ENCODE data around the gene LRRC37A. TPM values are rescaled to one million over a fixed set of nuclear protein-coding genes. Genes with fewer than 3 reads are reported as not detected.
"Not testable (repeated sequence)": the region's sequence is repeated elsewhere in the genome, so short reads cannot be mapped to it uniquely, and the experiment has no call there.

The LRRC37A gene
- polyA plus RNA-seq, 2 donors: 0.55 to 2.5 TPM

- H3K27me3 ChIP-seq (ENCODE audit: control insufficient read depth in 1 of 2, insufficient read depth in 2 of 2, low read length in 2 of 2); H3K9me3 ChIP-seq (ENCODE audit: control insufficient read depth in 2 of 2, insufficient read depth in 1 of 2, low read depth in 1 of 2, low read length in 1 of 2); H3K36me3 ChIP-seq (ENCODE audit: control insufficient read depth in 2 of 2, insufficient read depth in 2 of 2, low read length in 1 of 2); H3K4me1 ChIP-seq (ENCODE audit: control insufficient read depth in 2 of 2, insufficient read depth in 2 of 2, low read length in 1 of 2): not testable (repeated sequence)
- peak overlapping the region; percentile 94 for H3K27ac ChIP-seq (ENCODE audit: low read depth in 2 of 2, low read length in 1 of 2)
- H3K4me3 ChIP-seq (ENCODE audit: low read depth in 1 of 2, low read length in 2 of 2): peak overlapping the region; percentile 48 to 68
- 16 to 19% methylated on average over 21 of the region's 21 CpGs for WGBS, 2 donors
Measured at GRCh38 chr17:46266063-46266655, 28.8 kb upstream of the LRRC37A start.

GRCh38 chr17:46266656-46267544, 28.0 kb upstream of the LRRC37A start:
- 0 to 1% methylated on average over 97 to 116 of the region's 116 CpGs for WGBS, 2 donors
- H3K27ac ChIP-seq (ENCODE audit: low read depth in 2 of 2, low read length in 1 of 2): peak overlapping the region; percentile 94

GRCh38 chr17:46270032-46270431, 24.9 kb upstream of the LRRC37A start:
- Histone ChIP-seq H3K9me3 (ENCODE audit: control insufficient read depth in 2 of 2, insufficient read depth in 1 of 2, low read depth in 1 of 2, low read length in 1 of 2) (no peaks in the 10 kb centered on the region), H3K4me1 (ENCODE audit: control insufficient read depth in 2 of 2, insufficient read depth in 2 of 2, low read length in 1 of 2) (no peaks in the 10 kb centered on the region), H3K36me3 (ENCODE audit: control insufficient read depth in 2 of 2, insufficient read depth in 2 of 2, low read length in 1 of 2) (no peaks in the 10 kb centered on the region), H3K4me3 (ENCODE audit: low read depth in 1 of 2, low read length in 2 of 2) (no peak overlapping the region), H3K27ac (ENCODE audit: low read depth in 2 of 2, low read length in 1 of 2) (no peak overlapping the region), H3K27me3 (ENCODE audit: control insufficient read depth in 1 of 2, insufficient read depth in 2 of 2, low read length in 2 of 2) (no peaks in the 10 kb centered on the region)
- 62 to 74% methylated on average over 5 of the region's 5 CpGs for WGBS, 2 donors

More at GRCh38 chr17:46266656-46267544, 28.0 kb upstream of the LRRC37A start:
- Histone ChIP-seq H3K27me3 (ENCODE audit: control insufficient read depth in 1 of 2, insufficient read depth in 2 of 2, low read length in 2 of 2) (no peaks in the 10 kb centered on the region), H3K4me3 (ENCODE audit: low read depth in 1 of 2, low read length in 2 of 2) (peak overlapping the region; percentile 68 to 71), H3K36me3 (ENCODE audit: control insufficient read depth in 2 of 2, insufficient read depth in 2 of 2, low read length in 1 of 2) (no peaks in the 10 kb centered on the region), H3K4me1 (ENCODE audit: control insufficient read depth in 2 of 2, insufficient read depth in 2 of 2, low read length in 1 of 2) (no peaks in the 10 kb centered on the region), H3K9me3 (ENCODE audit: control insufficient read depth in 2 of 2, insufficient read depth in 1 of 2, low read depth in 1 of 2, low read length in 1 of 2) (no peaks in the 10 kb centered on the region)

- H3K27ac ChIP-seq (ENCODE audit: low read depth in 2 of 2, low read length in 1 of 2): no peak overlapping the region
- H3K4me3 ChIP-seq (ENCODE audit: low read depth in 1 of 2, low read length in 2 of 2): no peak overlapping the region
- no peaks in the 10 kb centered on the region for H3K36me3 ChIP-seq (ENCODE audit: control insufficient read depth in 2 of 2, insufficient read depth in 2 of 2, low read length in 1 of 2)
- WGBS, 2 donors: 72 to 81% methylated on average over 6 of the region's 6 CpGs
- H3K27me3 ChIP-seq (ENCODE audit: control insufficient read depth in 1 of 2, insufficient read depth in 2 of 2, low read length in 2 of 2): no peaks in the 10 kb centered on the region
- H3K9me3 ChIP-seq (ENCODE audit: control insufficient read depth in 2 of 2, insufficient read depth in 1 of 2, low read depth in 1 of 2, low read length in 1 of 2): no peaks in the 10 kb centered on the region
- H3K4me1 ChIP-seq (ENCODE audit: control insufficient read depth in 2 of 2, insufficient read depth in 2 of 2, low read length in 1 of 2): no peaks in the 10 kb centered on the region
Measured at GRCh38 chr17:46273541-46274236, 21.2 kb upstream of the LRRC37A start.

- Histone ChIP-seq H3K27me3 (ENCODE audit: control insufficient read depth in 1 of 2, insufficient read depth in 2 of 2, low read length in 2 of 2) (no peaks in the 10 kb centered on the region), H3K4me1 (ENCODE audit: control insufficient read depth in 2 of 2, insufficient read depth in 2 of 2, low read length in 1 of 2) (no peaks in the 10 kb centered on the region), H3K9me3 (ENCODE audit: control insufficient read depth in 2 of 2, insufficient read depth in 1 of 2, low read depth in 1 of 2, low read length in 1 of 2) (no peaks in the 10 kb centered on the region), H3K27ac (ENCODE audit: low read depth in 2 of 2, low read length in 1 of 2) (no peak overlapping the region), H3K4me3 (ENCODE audit: low read depth in 1 of 2, low read length in 2 of 2) (no peak overlapping the region), H3K36me3 (ENCODE audit: control insufficient read depth in 2 of 2, insufficient read depth in 2 of 2, low read length in 1 of 2) (no peaks in the 10 kb centered on the region)
- WGBS, 2 donors: 72 to 86% methylated on average over 3 of the region's 3 CpGs
Measured at GRCh38 chr17:46274238-46274637, 20.7 kb upstream of the LRRC37A start.

GRCh38 chr17:46276728-46277479, 18.0 kb upstream of the LRRC37A start:
- WGBS, 2 donors: 56 to 67% methylated on average over 3 of the region's 3 CpGs
- not testable (repeated sequence) for H3K9me3 ChIP-seq (ENCODE audit: control insufficient read depth in 2 of 2, insufficient read depth in 1 of 2, low read depth in 1 of 2, low read length in 1 of 2); H3K36me3 ChIP-seq (ENCODE audit: control insufficient read depth in 2 of 2, insufficient read depth in 2 of 2, low read length in 1 of 2); H3K4me3 ChIP-seq (ENCODE audit: low read depth in 1 of 2, low read length in 2 of 2); H3K27ac ChIP-seq (ENCODE audit: low read depth in 2 of 2, low read length in 1 of 2); H3K4me1 ChIP-seq (ENCODE audit: control insufficient read depth in 2 of 2, insufficient read depth in 2 of 2, low read length in 1 of 2); H3K27me3 ChIP-seq (ENCODE audit: control insufficient read depth in 1 of 2, insufficient read depth in 2 of 2, low read length in 2 of 2)

GRCh38 chr17:46281336-46281735, 13.6 kb upstream of the LRRC37A start:
- H3K9me3 ChIP-seq (ENCODE audit: control insufficient read depth in 2 of 2, insufficient read depth in 1 of 2, low read depth in 1 of 2, low read length in 1 of 2); H3K27me3 ChIP-seq (ENCODE audit: control insufficient read depth in 1 of 2, insufficient read depth in 2 of 2, low read length in 2 of 2); H3K4me3 ChIP-seq (ENCODE audit: low read depth in 1 of 2, low read length in 2 of 2); H3K27ac ChIP-seq (ENCODE audit: low read depth in 2 of 2, low read length in 1 of 2); H3K36me3 ChIP-seq (ENCODE audit: control insufficient read depth in 2 of 2, insufficient read depth in 2 of 2, low read length in 1 of 2); H3K4me1 ChIP-seq (ENCODE audit: control insufficient read depth in 2 of 2, insufficient read depth in 2 of 2, low read length in 1 of 2): not testable (repeated sequence)
- WGBS, 2 donors: 90 to 97% methylated on average over 4 of the region's 4 CpGs

GRCh38 chr17:46282635-46283034, 12.3 kb upstream of the LRRC37A start:
- not testable (repeated sequence) for H3K4me1 ChIP-seq (ENCODE audit: control insufficient read depth in 2 of 2, insufficient read depth in 2 of 2, low read length in 1 of 2); H3K4me3 ChIP-seq (ENCODE audit: low read depth in 1 of 2, low read length in 2 of 2); H3K36me3 ChIP-seq (ENCODE audit: control insufficient read depth in 2 of 2, insufficient read depth in 2 of 2, low read length in 1 of 2); H3K27ac ChIP-seq (ENCODE audit: low read depth in 2 of 2, low read length in 1 of 2); H3K9me3 ChIP-seq (ENCODE audit: control insufficient read depth in 2 of 2, insufficient read depth in 1 of 2, low read depth in 1 of 2, low read length in 1 of 2); H3K27me3 ChIP-seq (ENCODE audit: control insufficient read depth in 1 of 2, insufficient read depth in 2 of 2, low read length in 2 of 2)
- WGBS, 2 donors: 94 to 95% methylated on average over 12 of the region's 12 CpGs

- not testable (repeated sequence) for H3K4me1 ChIP-seq (ENCODE audit: control insufficient read depth in 2 of 2, insufficient read depth in 2 of 2, low read length in 1 of 2); H3K36me3 ChIP-seq (ENCODE audit: control insufficient read depth in 2 of 2, insufficient read depth in 2 of 2, low read length in 1 of 2); H3K27me3 ChIP-seq (ENCODE audit: control insufficient read depth in 1 of 2, insufficient read depth in 2 of 2, low read length in 2 of 2); H3K27ac ChIP-seq (ENCODE audit: low read depth in 2 of 2, low read length in 1 of 2); H3K9me3 ChIP-seq (ENCODE audit: control insufficient read depth in 2 of 2, insufficient read depth in 1 of 2, low read depth in 1 of 2, low read length in 1 of 2); H3K4me3 ChIP-seq (ENCODE audit: low read depth in 1 of 2, low read length in 2 of 2)
- WGBS, 2 donors: 80 to 100% methylated on average over 1 of the region's 1 CpG
Measured at GRCh38 chr17:46284467-46284866, 10.5 kb upstream of the LRRC37A start.
